ENCODE measurements around the gene FAM83E. TPM values are rescaled to one million over a fixed set of nuclear protein-coding genes. Genes with fewer than 3 reads are reported as not detected.
"Not testable (repeated sequence)": the region's sequence is repeated elsewhere in the genome, so short reads cannot be mapped to it uniquely, and the experiment has no call there.

Gene FAM83E
- total and polyA plus RNA-seq, 8 donors = 1.2 to 3.4 (median 2.6) TPM

DNA sequence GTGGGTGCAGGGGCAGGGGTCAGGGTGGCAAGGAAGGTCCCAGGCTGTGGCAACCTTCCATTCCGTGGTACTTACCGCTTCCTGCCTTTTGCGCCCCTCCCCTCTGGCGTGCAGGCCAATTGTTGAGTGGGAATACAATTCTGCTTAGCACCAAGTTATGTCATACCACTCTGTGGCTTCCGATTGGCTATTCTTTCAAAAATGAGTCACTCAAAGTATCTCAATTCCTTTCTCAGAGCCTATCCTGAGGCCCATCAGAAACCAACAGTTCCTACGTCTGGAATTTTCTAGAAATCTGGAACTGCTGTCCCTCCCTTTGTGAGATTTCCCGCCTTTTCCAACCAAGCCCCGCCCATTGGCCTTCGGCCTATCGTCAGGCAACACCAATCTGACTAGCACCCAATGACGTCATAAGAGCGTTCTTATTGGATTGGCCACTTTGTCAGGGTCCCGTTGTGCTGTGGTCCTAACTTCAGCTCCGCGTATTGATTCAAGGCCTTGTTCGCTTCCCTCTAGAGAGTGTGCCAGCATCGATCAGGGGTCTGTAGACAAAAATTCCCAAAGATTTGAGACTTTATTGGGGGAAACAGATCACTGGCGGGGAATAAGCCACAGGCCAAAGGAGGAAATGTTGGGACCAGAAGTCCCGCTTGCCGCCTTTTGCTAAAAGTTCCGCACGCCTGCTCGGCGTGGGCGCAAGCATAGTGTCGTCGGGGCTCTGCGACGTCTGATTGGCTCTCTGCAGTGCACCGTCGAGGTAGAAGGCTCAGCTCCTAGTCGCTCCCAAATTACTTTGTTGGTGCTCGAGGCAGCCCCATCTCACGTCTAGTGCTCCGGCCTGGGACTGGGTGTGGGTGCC is 46.2 kb upstream of the FAM83E start:
- Histone ChIP-seq H3K9me3 (no peaks in the 10 kb centered on the region), H3K27ac (peak overlapping the region in 3 of 4 donors; percentile 11 to 30 (median 19)), H3K36me3 (no peaks in the 10 kb centered on the region), H3K4me3 (no peak overlapping the region), H3K4me1 (peaks cover 0 to 7% (median 0%) of the 10 kb centered on the region in 3 donors), H3K27me3 (no peaks in the 10 kb centered on the region)
- DNase-seq (peak; percentile 80 to 91 (median 86)), FAIRE-seq (peak; percentile 92), ATAC-seq (peak; percentile 89 to 94 (median 93))
- intact Hi-C loops (cut with DNase I) = no loop called here
- TF ChIP-seq, protein P1, sequence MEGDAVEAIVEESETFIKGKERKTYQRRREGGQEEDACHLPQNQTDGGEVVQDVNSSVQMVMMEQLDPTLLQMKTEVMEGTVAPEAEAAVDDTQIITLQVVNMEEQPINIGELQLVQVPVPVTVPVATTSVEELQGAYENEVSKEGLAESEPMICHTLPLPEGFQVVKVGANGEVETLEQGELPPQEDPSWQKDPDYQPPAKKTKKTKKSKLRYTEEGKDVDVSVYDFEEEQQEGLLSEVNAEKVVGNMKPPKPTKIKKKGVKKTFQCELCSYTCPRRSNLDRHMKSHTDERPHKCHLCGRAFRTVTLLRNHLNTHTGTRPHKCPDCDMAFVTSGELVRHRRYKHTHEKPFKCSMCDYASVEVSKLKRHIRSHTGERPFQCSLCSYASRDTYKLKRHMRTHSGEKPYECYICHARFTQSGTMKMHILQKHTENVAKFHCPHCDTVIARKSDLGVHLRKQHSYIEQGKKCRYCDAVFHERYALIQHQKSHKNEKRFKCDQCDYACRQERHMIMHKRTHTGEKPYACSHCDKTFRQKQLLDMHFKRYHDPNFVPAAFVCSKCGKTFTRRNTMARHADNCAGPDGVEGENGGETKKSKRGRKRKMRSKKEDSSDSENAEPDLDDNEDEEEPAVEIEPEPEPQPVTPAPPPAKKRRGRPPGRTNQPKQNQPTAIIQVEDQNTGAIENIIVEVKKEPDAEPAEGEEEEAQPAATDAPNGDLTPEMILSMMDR (IDR thresholded peaks at IDR 0.05) = no peak
- 53 to 59% methylated on average over 35 of the region's 35 CpGs for WGBS, 2 donors

DNA sequence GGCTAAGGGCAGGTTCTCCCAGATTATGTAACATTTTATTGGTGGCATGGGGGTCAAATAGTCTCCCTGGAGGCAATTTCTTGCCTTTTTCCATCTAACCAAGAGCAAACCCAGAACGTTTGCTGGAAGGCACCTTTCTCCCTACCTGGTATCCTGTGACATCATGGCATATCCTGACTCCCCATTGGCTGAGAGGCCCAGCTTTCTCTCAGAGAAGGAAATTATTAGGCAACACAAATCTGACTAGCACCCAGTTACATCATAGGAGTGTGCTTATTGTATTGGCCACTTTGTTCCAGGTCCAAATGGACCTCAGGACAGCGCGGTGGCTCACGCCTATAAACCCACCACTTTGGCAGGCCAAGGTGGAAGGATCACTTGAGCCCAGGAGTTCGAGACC is 44.9 kb upstream of the FAM83E start:
- 78 to 82% methylated on average over 5 of the region's 5 CpGs for WGBS, 2 donors
- ATAC-seq = peak in 2 of 4 donors; percentile 22 to 26
- H3K27ac ChIP-seq = no peak overlapping the region
- H3K36me3 ChIP-seq = no peaks in the 10 kb centered on the region
- no peaks in the 10 kb centered on the region for H3K9me3 ChIP-seq
- no peak for DNase-seq
- H3K4me3 ChIP-seq = no peak overlapping the region
- FAIRE-seq = no peak
- intact Hi-C loops (cut with DNase I) = loop anchor here in 1 of 3 donors (10.0 kb wide), 1 partner anchor 175 kb away; the partner anchor contains the start of gene HSD17B14
- H3K4me1 ChIP-seq = peaks cover 0 to 7% (median 0%) of the 10 kb centered on the region in 3 donors
- TF ChIP-seq, protein P1 (IDR thresholded peaks at IDR 0.05) = no peak
- H3K27me3 ChIP-seq = no peaks in the 10 kb centered on the region

DNA sequence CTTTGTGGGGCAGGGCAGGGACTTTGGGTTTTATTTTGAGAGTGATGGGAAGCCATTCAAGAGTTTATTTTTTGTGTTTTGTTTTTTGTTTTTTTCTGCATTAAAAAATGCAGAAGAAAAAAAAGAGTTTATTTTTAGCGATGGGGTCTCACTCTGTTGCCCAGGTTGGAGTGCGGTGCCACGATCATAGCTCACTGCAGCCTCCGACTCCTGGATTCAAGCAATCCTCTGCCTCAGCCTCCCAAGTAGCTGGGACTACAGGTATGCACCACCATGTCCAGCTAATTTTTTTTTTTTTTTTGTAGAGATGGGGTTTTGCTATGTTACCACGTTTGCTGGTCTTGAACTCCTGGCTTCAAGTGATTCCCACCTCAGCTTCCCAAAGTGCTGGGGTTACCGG is 43.6 kb upstream of the FAM83E start:
- Histone ChIP-seq H3K4me1 (peaks cover 0 to 7% (median 0%) of the 10 kb centered on the region in 3 donors), H3K27me3 (no peaks in the 10 kb centered on the region), H3K9me3 (no peaks in the 10 kb centered on the region), H3K27ac (no peak overlapping the region), H3K36me3 (no peaks in the 10 kb centered on the region), H3K4me3 (no peak overlapping the region)
- DNase-seq (no peak), ATAC-seq (no peak), FAIRE-seq (no peak)
- intact Hi-C loops (cut with DNase I) = loop anchor here in 1 of 3 donors (10.0 kb wide), 1 partner anchor 176 kb away; the partner anchor contains the start of gene HSD17B14
- 91 to 92% methylated on average over 6 of the region's 6 CpGs for WGBS, 2 donors
- TF ChIP-seq, protein P1 (IDR thresholded peaks at IDR 0.05) = no peak

DNA sequence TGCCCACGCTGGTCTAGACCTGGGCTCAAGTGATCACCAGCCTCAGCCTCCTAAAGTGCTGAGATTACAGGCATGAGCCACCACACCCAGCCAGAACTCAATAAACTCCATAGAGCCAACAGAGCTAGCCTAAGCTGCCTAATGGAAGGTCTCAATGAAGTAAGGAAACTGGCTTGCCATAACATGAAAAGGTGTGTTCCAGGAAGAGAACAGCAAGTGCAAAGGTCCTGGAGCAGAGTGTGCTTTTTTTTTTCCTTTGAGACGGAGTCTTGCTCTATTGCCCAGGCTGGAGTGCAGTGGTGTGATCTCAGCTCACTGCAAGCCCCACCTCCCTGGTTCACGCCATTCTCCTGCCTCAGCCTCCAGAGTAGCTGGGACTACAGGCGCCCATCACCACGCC is 43.0 kb upstream of the FAM83E start:
- DNase-seq, H3K27ac ChIP-seq, FAIRE-seq, H3K4me3 ChIP-seq, ATAC-seq, H3K36me3 ChIP-seq, H3K9me3 ChIP-seq, H3K27me3 ChIP-seq, H3K4me1 ChIP-seq: not testable (repeated sequence)
- intact Hi-C loops (cut with DNase I) = loop anchor here in 1 of 3 donors (10.0 kb wide), 1 partner anchor 177 kb away; the partner anchor contains the start of gene HSD17B14
- 93 to 98% methylated on average over 5 of the region's 5 CpGs for WGBS, 2 donors

DNA sequence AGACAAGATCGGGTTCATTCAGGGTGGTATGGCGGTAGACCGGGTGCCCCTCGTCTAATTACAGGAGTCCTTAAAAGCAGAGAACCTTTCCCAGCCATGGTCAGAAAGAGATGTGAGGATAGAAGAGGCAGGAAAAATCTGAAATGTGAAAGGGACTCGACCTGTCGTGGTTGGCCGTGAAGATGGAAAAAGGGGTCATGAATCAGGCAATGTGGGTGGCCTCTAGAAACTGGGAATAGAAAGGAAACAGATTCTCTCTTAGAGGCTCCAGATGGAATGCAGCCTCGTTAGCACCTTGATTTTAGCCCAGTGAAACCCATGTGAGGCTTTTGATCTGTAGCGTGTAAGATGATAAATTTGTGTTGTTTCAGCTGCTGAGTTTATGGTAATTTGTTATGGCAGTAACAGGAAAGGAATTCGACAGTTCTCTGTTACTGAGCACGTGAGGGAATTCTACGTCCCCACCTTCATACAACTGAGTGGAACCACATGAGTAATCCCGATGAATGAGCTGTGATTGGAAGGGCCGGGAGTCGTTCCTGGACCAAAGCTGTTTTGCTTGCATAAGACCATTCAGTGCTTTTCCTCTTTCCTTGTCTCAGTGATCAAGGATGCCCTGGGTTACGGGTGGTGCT is 42.1 kb upstream of the FAM83E start:
- Histone ChIP-seq H3K27me3 (no peaks in the 10 kb centered on the region), H3K9me3 (no peaks in the 10 kb centered on the region), H3K4me1 (peaks cover 0 to 7% (median 0%) of the 10 kb centered on the region in 3 donors), H3K27ac (no peak overlapping the region), H3K36me3 (no peaks in the 10 kb centered on the region), H3K4me3 (no peak overlapping the region)
- DNase-seq (no peak), FAIRE-seq (no peak), ATAC-seq (no peak)
- TF ChIP-seq, protein P1 (IDR thresholded peaks at IDR 0.05) = no peak
- 46 to 50% methylated on average over 16 of the region's 16 CpGs for WGBS, 2 donors
- intact Hi-C loops (cut with DNase I) = loop anchor here in 1 of 3 donors (10.0 kb wide), 1 partner anchor 178 kb away; the partner anchor contains the start of gene HSD17B14
